Activated CD4-positive, CD25-positive, alpha-beta regulatory T cell treated with anti-CD3 and anti-CD28 coated beads, Interleukin-2, amount 50 U/mL, for 72 hours (primary cell): ENCODE measurements around the gene PDZK1IP1.

Experiments used
- DNase-seq: peaks from one replicate; pipeline ENCODE4 v3.0.0; 2021

PDZK1IP1 gene

GRCh38 chr1:47189844-47190508 lies at the start of gene PDZK1IP1:
PDZK1IP1 (minus strand) TSS chr1:47190036; CDS start chr1:47189932, 104 bp downstream.
- no peak for DNase-seq

- no peak for DNase-seq
Observed at GRCh38 chr1:47238935-47239592, 49.2 kb upstream of the PDZK1IP1 start.

- DNase-seq: no peak
Observed at GRCh38 chr1:47235806-47236205, 46.0 kb upstream of the PDZK1IP1 start.

GRCh38 chr1:47235241-47235681 lies 45.4 kb upstream of the PDZK1IP1 start:
- DNase-seq: no peak

- no peak for DNase-seq
Observed at GRCh38 chr1:47233186-47233585, 43.4 kb upstream of the PDZK1IP1 start.

- no peak for DNase-seq
Observed at GRCh38 chr1:47232187-47232874, 42.5 kb upstream of the PDZK1IP1 start, which contains the start of gene TAL1. TAL1 (minus strand) TSS chr1:47232225; CDS start chr1:47225888, 6,337 bp downstream.

GRCh38 chr1:47231301-47232186 lies 41.7 kb upstream of the PDZK1IP1 start:
- no peak for DNase-seq

- DNase-seq: no peak
Observed at GRCh38 chr1:47230692-47231300, 41.0 kb upstream of the PDZK1IP1 start.

- no peak for DNase-seq
Observed at GRCh38 chr1:47229886-47230691, 40.3 kb upstream of the PDZK1IP1 start.

- no peak for DNase-seq
Observed at GRCh38 chr1:47229031-47229885, 39.4 kb upstream of the PDZK1IP1 start.

GRCh38 chr1:47228644-47229030 lies 38.8 kb upstream of the PDZK1IP1 start:
- DNase-seq: no peak

- no peak for DNase-seq
Observed at GRCh38 chr1:47227341-47228232, 37.8 kb upstream of the PDZK1IP1 start.

- DNase-seq: no peak
Observed at GRCh38 chr1:47226839-47227215, 37.0 kb upstream of the PDZK1IP1 start.

GRCh38 chr1:47226121-47226838 lies 36.4 kb upstream of the PDZK1IP1 start:
- no peak for DNase-seq

GRCh38 chr1:47225430-47226100 lies 35.7 kb upstream of the PDZK1IP1 start:
- DNase-seq: no peak

GRCh38 chr1:47224676-47225399 lies 35.0 kb upstream of the PDZK1IP1 start:
- DNase-seq: no peak

- DNase-seq: no peak
Observed at GRCh38 chr1:47223921-47224675, 34.3 kb upstream of the PDZK1IP1 start.
